Amniotic epithelial cell (primary cell): ENCODE results near the gene AAGAB.

Source experiments
- DNase-seq: peaks from one replicate; pipeline ENCODE4 v3.0.0-alpha.2; 2010; ENCODE audit warnings: low read depth

The AAGAB gene

GRCh38 chr15:67208396-67208795 is 46.1 kb downstream of the AAGAB start:
- DNase-seq: no peak

- DNase-seq: no peak
Observed at GRCh38 chr15:67207555-67208207, 46.8 kb downstream of the AAGAB start.

- no peak for DNase-seq
Observed at GRCh38 chr15:67202991-67203390, 51.5 kb downstream of the AAGAB start.

- DNase-seq: no peak
Observed at GRCh38 chr15:67202091-67202490, 52.4 kb downstream of the AAGAB start.

GRCh38 chr15:67201136-67201535 is 53.3 kb downstream of the AAGAB start:
- DNase-seq: peak; percentile 50

GRCh38 chr15:67199881-67200763 is 54.3 kb downstream of the AAGAB start:
- peak; percentile 72 for DNase-seq

GRCh38 chr15:67199391-67199790 is 55.1 kb downstream of the AAGAB start:
- DNase-seq: peak; percentile 59

- no peak for DNase-seq
Observed at GRCh38 chr15:67198157-67198754, 56.2 kb downstream of the AAGAB start.

GRCh38 chr15:67197364-67197695 is 57.1 kb downstream of the AAGAB start:
- no peak for DNase-seq

GRCh38 chr15:67196672-67197363 is 57.6 kb downstream of the AAGAB start:
- peak; percentile 97 for DNase-seq

GRCh38 chr15:67196222-67196621 is 58.2 kb downstream of the AAGAB start:
- DNase-seq: no peak

- no peak for DNase-seq
Observed at GRCh38 chr15:67195305-67195704, 59.2 kb downstream of the AAGAB start.

GRCh38 chr15:67194171-67195114 is 60.0 kb downstream of the AAGAB start:
- no peak for DNase-seq

GRCh38 chr15:67193223-67193990 is 61.1 kb downstream of the AAGAB start:
- no peak for DNase-seq

GRCh38 chr15:67192185-67192820 is 62.2 kb downstream of the AAGAB start:
- no peak for DNase-seq

GRCh38 chr15:67190813-67191212 is 63.6 kb downstream of the AAGAB start:
- DNase-seq: no peak

- no peak for DNase-seq
Observed at GRCh38 chr15:67190326-67190725, 64.1 kb downstream of the AAGAB start.

GRCh38 chr15:67189326-67190051 is 65.0 kb downstream of the AAGAB start:
- DNase-seq: no peak

- DNase-seq: peak; percentile 60
Observed at GRCh38 chr15:67188551-67189218, 65.8 kb downstream of the AAGAB start.
